ENCODE data around the gene NCK1.
A peak's percentile ranks its signal among the peaks of the same experiment; 100 is the strongest.
"Not testable (repeated sequence)": the region's sequence is repeated elsewhere in the genome, so short reads cannot be mapped to it uniquely, and the experiment has no call there.

The NCK1 gene

DNA sequence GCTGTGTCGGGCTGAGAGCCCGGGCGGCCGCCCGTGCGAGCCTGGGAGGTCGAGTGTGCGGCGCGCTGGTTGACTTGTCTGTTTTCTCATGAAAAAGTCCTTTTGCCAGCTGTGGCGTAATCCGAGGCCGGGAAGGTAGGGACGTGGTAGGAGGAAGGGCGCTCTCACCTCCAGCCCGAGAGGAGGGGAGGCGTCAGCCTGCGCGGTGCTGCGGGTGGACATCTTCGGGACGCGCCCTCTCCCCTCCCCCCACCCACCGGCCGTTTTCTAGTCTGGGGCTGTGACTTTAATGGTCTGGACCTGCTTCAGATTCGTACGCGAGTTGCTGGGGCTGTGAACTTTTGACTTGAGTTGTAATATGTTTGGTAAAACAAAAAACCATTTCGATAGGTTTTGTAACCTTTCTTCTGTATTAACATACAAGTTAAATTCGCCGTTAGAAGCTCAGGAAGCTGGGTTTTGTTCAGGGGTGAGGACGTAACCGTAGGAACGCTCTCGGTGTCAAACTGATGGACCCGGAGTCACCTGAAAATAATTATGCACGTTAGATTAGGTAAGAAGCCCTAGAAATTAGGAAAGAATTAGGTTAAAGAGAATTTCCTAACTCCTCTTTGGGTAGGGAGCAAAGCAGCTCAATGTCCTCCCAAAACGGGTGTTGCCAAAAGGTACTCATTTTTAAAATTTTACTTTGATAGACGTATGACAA, 762 bp downstream of the NCK1 start:
- peak; percentile 31 to 37 for DNase-seq (ENCODE audit: low read depth in 2 of 2)

DNA sequence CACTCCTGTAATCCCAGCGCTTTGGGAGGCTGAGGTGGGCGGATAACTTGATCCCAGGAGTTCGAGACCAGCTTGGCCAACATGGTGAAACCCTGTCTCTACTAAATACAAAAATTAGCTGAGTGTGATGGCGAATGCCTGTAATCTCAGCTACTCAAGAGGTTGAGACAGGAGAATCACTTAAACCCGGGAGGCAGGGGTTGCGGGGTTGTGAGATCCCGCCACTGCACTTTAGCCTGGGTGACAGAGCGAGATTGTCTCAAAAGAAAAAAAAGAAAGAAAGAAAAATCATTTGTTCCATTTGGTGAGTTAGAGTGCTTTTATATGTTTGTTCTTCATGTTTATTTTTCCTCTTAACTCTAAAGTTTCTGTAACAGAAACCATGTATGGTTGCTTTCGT, 7.3 kb downstream of the NCK1 start:
- no peak for DNase-seq (ENCODE audit: low read depth in 2 of 2)

DNA sequence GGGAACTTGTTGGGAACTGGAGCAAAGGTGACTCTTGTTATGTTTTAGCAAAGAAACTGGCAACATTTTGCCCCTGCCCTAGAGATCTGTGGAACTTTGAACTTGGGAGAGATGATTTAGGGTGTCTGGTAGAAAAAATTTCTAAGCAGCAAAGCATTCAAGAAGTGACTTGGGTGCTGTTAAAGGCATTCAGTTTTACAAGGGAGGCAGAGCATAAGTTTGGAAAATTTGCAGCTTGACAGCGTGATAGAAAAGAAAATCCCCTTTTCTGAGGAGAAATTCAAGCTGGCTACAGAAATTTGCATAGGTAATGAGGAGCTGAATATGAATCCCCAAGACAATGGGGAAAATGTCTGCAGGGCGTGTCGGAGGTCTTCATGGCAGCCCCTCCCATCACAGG, 10.2 kb downstream of the NCK1 start:
- not testable (repeated sequence) for DNase-seq (ENCODE audit: low read depth in 2 of 2)

DNA sequence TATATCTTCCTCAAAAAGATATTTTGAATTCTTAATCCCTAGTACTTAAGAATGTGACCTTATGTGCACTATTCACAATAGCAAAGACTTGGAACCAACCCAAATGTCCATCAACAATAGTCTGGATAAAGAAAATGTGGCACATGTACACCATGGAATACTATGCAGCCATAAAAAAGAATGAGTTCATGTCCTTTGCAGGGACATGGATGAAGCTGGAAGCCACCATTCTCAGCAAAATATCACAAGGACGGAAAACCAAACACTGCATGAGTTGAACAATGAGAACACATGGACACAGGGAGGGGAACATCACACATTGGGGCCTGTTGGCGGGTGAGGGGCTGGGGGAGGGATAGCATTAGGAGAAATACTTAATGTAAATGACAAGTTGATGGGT, 17.5 kb downstream of the NCK1 start:
- DNase-seq (ENCODE audit: low read depth in 2 of 2) = not testable (repeated sequence)

DNA sequence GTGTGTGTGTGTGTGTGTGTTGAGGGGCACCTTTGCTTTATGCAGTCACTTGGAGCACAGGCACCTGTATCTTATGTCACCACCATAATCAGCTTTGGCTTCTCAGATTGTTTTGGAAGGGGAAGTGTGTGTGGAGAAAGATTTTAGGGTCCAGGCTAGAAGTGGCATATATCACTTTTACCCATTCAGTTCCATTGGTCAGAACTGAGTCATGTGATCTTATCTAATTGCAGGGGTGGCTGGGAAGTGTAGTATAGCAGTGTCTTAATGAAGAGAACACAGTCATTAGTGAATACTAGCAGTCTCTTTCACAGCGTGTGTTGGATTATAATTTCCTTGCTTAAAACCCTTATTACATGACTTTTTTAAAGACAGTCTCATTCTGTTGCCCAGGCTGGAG, 20.6 kb downstream of the NCK1 start:
- no peak for DNase-seq (ENCODE audit: low read depth in 2 of 2)

DNA sequence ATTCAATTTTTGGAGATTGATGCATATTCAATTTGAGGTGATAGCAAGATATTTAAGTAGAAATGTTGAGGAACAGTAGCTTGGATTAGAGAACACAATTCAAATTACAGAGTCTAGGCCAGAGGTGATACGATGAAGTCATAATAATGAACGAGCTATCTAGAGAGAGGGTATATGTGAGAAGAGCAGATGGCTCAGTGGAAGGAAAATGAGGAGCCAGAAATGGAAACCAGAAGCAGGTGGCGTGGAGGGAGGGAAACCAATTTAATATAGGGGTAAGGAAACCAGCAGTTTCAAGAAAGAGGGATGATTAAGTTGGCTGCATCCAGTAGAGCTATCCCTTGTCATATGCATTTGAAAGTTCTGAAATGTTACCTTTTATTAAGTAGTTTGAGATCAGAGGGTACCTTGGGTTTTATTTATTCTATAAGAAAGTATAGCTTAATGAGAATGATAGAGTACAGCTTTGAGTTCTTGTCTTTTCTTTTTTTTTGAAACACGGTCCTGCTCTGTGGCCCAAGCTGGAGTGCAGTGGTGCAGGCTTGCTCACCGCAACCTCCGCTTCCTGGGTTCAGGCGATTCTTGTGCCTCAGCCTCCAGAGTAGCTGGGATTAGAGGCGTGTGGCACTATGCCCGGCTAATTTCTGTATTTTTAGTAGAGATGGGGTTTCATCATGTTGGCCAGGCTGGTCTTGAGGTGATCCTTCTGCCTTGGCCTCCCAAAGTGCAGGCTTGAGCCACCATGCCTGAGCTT, 22.1 kb downstream of the NCK1 start:
- DNase-seq (ENCODE audit: low read depth in 2 of 2) = no peak

DNA sequence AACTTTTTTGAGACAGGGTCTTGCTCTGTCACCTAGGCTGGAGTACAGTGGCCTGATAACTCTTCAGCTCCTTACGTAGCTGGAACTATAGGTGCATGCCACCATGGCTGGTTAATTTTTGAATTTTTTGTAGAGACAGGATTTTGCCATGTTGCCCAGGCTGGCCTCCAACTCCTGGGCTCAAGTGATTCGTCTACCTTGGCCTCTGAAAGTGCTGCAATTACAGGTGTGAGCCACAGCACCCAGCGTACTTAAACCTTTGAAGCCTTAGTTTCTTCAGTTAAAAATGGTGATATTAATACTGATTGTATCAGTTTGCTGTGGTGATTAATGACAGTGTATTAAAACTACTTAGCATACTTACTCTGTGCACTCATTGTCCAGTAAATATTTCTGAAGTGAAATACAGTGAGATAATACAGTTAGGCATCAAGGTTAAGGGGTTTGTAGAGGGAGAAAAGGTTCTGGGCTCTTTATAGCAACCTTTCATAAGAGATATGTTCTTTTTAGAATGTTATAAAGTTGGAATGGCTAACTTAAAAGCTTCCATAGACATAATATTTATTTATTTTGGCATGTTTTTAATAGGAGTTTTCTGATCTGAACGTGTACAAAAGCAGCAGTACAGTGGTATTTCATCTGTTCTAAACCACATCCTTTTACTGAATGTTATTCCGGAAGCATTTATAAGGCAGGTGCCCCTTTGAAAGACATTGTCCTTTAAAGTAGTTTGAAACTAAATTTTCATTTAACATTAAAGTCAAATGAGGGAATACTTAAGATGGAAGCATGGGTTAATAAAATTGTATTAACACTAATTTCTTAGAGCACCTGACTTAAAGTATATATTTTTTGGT, 23.6 kb downstream of the NCK1 start:
- no peak for DNase-seq (ENCODE audit: low read depth in 2 of 2)

DNA sequence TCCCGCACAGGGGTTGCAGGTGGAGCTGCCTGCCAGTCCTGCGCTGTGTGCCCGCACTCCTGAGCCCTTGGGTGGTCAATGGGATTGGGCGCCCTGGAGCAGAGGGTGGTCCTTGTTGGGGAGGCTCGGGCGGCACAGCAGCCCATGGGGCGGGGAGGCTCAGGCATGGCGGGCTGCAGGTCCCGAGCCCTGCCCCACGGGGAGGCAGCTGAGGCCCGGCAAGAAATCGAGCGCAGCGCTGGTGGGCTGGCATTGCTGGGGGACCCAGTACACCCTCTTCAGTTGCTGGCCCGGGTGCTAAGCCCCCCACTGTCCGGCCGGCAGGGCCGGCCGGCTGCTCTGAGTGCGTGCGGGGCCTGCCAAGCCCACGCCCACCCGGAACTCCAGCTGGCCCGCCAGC, 27.9 kb downstream of the NCK1 start:
- no peak for DNase-seq (ENCODE audit: low read depth in 2 of 2)

DNA sequence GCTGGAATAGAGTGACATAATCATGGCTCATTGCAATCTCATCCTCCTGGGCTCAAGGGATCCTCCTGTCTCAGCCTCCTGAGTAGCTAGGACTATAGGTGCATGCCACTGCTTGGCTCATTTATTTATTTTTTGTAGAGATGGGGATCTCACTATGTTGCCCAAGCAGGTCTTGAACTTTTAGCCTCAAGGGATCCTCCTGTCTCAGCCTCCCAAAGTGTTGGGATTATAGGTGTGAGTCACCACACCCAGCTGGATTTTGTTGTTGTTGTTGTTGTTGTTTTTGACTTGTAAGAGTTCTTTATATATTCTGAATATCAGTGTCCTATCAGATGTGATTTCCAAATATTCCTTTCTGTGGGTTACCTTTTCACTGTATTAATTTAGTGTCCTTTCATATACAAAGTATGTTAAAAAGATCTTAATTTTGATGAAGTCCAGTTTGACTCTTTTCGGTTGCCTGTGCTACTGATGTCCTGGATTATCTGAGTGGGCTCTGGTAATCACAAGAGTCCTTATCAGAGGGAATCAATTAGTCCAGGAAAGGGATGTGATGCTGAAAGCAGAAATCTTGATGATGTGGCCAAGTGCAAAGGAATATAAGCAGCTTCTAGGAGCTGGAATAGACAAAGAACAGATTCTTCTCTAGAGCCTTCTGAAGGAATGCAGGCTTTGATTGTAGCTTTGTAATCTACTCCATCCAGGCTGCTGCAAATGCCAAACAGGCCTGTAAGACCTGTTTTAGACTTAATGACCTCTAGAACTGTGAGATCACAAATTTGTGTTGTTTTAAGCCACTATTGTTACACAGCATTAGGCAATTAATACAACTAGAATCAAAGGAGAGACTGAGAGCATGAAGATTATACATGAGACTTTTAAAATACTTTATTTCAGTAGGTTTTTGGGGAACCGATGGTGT, 30.2 kb downstream of the NCK1 start:
- DNase-seq (ENCODE audit: low read depth in 2 of 2) = no peak

DNA sequence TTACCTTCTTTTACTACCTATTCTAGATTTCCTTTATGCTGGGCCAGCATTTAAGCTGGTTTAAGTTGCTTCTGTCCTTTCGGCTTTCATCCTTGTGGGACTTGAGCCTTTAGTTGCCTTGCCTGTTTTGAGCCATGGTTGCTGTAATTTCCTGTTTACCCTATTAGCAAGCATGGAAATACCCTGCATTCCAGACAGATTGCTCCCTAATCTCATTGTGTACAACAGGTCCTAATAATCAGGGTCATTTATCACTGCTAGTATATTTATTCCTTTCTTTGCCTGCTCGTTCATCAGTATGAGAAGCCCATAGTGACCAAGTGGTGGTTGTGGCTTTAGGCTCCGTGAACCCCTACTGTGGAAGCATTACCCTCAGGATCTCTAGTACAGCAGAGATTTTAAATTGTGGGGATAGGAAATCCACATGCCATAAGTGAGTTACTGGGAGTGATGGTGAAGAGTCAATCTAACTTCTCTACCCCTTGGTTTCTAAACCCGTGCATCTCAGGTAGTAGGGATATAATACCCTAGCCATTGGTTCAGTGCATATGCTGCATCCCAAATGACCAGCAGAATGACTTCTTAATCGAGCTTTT, 31.9 kb downstream of the NCK1 start:
- no peak for DNase-seq (ENCODE audit: low read depth in 2 of 2)

DNA sequence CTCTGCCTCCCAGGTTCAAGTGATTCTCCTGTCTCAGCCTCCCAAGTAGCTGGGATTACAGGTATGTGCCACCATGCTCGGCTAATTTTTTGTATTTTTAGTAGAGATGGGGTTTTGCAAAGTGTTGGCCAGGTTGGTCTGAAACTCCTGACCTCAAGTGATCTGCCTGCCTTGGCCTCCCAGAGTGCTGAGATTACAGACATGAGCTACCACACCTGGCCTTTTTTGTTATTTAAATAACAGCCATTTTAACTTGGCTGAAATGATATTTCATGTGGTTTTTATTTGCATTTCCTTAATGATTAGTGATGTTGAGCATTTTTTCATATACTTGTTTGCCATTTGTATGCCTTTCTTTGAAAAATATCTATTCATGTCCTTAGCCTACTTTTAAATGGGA, 35.2 kb downstream of the NCK1 start:
- not testable (repeated sequence) for DNase-seq (ENCODE audit: low read depth in 2 of 2)

DNA sequence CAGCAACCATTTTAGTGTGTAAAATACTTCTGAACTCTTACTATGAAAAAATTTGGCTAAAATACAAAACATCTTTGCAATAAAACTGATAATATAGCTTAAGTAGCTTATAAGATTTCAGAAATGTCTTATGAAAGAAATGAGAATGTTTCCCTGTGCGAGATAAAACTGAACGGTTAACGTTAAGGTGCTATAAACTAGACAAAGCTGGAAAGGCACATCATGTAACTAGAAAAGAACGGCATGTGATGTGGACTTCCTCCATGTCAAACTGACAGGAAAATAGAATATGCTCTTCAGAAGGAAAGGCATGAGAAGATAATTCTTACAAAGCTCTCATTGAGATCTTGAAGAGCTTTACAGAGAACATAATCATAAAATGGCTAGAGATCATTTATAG, 36.5 kb downstream of the NCK1 start:
- no peak for DNase-seq (ENCODE audit: low read depth in 2 of 2)

DNA sequence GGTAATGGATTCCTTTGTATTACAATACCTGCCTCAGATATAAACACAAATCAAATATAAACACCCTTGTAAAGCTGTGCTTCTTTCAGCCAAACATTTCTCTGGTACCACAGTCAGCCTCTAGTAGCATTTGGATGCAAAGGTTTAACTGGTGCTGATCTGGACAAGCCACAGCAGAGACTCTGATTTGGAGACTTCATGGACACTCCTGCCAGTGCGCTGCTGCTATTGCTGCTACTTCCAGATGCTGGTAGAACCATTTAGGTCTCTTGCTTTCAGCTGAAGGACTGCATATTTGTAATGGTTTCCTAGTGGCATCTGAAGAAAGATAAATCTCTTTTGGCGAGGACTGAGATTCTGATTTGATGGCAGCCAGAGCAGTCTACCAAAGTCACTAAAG, 36.9 kb downstream of the NCK1 start:
- DNase-seq (ENCODE audit: low read depth in 2 of 2) = no peak

DNA sequence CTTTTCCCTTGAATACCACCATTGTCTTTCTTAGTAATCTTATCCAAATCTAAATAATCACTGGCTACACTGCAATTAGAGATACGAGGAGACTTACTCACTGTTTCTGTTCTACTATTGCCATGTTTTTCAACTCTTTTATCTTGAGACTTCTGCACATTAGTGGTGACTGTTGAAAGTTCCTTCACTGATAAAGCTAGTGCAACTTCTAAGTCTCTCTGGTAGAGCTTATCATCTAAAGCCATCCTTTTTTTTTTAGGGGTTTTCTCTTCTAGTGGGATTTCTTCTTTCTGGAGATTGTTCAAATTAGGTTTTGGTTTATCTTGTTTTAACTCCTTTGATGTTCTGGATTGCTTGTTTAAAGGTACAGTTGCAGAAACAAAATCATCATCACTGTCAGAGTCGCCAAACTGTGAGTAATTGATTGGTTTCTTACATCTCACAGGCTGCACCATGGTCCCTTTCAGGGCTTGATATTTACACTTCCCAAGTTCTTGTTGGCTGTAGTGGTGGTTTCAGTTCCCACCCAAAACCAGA, 37.7 kb downstream of the NCK1 start:
- DNase-seq (ENCODE audit: low read depth in 2 of 2) = no peak

DNA sequence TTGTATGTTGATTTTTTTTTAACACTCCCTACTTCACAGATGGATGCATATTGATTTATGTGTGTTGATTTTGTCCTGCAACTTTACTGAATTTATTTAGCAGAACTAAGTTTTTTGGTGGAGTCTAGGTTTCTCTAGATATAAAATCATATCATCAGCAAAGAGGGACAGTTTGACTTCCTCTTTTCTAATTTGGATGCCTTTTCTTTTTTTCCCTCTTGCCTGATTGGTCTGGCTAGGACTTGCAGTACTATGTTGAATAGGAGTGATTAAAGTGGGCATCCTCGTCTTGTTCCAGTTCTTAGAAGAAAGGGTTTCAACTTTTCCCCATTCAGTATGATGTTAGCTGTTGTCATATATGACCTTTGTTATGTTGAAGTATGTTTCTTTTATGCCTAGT, 38.7 kb downstream of the NCK1 start:
- DNase-seq (ENCODE audit: low read depth in 2 of 2) = not testable (repeated sequence)

DNA sequence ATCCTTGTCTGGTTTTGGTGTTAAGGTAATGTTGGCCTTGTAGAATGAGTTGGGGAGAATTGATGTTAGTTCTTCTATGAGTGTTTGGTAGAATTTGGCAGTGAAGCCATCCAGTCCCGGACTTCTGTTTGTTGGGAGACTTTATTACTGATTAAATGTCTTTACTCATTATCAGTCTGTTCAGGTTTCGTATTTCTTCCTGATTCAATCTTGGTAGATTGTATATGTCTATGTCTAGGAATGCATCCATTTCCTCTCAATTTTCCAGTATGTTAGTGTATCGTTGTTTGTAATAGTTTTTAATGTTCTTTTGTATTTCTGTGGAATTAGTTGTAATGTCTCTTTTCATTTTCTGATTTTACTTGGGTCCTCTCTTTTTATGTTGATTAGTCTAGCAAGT, 39.4 kb downstream of the NCK1 start:
- DNase-seq (ENCODE audit: low read depth in 2 of 2) = no peak

DNA sequence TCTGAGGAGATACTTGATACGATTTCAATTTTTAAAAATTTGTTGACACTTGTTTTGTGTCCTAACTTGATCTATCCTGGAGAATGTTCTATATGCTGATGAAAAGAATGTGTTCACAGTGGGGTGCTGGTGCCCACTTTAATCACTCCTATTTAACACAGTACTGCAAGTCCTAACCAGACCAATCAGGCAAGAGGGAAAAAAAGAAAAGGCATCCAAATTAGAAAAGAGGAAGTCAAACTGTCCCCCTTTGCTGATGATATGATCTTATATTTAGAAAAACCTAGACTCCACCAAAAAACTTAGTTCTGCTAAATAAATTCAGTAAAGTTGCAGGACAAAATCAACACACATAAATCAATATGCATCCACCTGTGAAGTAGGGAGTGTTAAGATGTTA, 40.5 kb downstream of the NCK1 start:
- DNase-seq (ENCODE audit: low read depth in 2 of 2) = not testable (repeated sequence)

DNA sequence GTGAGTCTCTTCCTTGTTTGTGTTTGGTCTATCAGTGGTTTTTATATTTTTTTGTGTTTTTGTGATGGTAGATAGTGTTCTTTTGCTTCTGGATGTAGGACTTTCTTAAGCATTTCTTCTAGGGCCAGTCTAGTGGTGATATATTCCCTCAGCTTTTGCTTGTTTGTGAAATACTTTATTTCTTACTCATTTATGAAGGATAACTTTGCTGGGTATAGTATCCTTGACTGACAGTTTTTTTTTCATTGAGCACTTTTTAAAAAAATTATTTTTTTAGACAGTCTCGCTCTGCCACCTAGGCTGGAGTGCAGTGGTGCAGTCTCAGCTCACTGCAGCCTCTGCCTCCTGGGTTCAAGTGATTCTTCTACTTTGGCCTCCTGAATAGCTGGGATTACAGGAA, 41.9 kb downstream of the NCK1 start:
- no peak for DNase-seq (ENCODE audit: low read depth in 2 of 2)

DNA sequence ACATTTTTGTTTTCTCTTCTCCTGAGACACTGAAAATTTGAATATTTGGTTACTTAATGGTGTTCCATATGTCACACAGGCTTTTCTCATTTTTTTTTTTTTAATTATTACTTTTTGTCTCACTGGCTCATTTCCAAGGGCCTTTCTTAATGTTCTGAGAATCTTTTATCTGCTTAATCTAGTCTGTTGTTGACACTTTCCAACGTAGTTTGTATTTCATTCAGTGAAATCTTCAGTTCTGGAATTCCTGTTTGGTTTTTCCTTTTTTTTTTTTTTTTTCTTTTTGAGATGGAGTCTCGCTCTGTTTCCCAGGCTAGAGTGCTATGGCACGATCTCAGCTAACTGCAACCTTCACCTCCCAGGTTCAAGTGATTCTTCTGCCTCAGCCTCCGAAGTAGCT, 42.7 kb downstream of the NCK1 start:
- DNase-seq (ENCODE audit: low read depth in 2 of 2) = no peak

DNA sequence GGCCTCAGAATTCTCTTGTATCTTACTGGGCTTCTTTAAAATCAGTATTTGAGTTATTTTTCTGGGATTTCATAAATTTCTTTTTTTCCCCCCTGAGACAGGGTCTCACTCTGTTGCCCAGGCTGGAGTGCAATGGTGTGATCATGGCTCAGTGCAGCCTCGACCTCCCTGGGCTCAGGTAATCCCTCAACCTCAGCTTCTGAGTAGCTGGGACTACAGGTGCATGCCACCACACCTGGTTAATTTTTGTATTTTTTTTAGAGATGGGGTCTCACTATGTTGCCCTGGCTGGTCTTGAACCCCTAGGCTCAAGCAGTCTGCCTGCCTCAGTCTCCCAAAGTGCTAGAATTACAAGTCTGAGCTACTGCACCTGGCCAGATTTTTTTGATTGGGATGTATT, 43.5 kb downstream of the NCK1 start:
- no peak for DNase-seq (ENCODE audit: low read depth in 2 of 2)

DNA sequence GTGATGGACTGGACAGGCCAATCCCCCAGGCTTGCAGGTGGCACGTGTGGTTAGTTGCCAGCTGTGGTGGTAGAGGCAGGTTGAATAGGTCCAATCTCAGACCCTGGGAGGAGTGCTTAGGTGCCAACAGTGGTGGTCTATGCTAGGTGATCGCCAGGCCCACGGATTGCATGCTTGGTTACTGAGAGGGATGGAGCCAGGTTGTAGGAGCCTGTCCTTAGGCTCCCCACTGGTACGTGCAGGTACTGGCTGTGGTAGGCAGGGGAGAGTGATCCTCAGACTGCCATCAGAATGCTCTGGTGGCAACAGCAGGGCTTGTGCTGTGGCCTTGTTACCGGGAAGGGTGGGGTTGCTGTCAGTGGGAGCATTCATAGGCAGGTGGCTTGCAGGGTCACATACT, 44.7 kb downstream of the NCK1 start:
- DNase-seq (ENCODE audit: low read depth in 2 of 2) = no peak
